Activated CD4-positive, alpha-beta T cell treated with anti-CD3 and anti-CD28 coated beads, Interleukin-2, Interleukin-4, amounts not matched to agents 100 ng/mL and 50 ng/mL, durations not matched to agents 16 hours and 8 hours (primary cell): ENCODE results near the gene GNB2.
A peak's percentile ranks its signal among the peaks of the same experiment; 100 is the strongest.

Source experiments
- DNase-seq: peaks from one replicate; pipeline ENCODE4 v3.0.0-alpha.2; 2020; ENCODE audit warnings: low spot score

Gene GNB2

DNA sequence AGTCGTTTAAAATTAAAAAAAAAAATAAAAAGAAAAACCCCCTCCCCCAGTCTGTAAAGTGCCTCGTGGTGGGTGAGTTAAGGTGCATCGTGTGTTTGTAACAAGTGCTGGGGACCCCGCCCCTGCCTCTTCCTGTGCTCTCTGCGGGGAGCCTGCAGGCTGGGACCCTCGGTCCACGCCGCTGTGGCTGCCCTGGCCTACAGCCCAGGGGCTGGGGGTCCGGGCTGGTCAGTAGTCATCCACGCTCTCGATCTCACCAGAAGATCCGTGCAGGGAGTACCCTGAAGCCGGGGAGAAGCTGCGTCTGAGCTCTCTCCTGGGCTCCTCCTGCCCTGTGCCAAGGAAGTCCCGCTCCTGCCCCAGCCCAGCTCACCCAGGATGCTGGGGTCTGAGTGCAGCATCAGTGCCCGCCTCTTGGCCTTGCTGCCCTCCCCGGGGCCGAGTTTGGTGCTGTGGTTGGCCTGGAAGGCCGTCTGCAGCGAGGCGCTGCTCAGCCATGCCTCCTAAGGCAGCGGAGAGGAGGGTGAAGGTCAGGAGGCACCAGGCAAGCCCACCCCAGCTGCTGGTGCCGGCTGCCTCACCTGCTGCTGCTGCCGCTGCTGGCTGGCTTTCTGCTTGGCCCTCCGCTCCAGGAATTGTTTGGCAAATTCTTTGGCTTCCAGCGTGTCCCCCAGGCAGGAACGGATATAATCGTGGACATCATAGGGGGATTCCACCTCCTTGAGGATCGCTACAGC, 8.1 kb downstream of the GNB2 start:
- DNase-seq: no peak

DNA sequence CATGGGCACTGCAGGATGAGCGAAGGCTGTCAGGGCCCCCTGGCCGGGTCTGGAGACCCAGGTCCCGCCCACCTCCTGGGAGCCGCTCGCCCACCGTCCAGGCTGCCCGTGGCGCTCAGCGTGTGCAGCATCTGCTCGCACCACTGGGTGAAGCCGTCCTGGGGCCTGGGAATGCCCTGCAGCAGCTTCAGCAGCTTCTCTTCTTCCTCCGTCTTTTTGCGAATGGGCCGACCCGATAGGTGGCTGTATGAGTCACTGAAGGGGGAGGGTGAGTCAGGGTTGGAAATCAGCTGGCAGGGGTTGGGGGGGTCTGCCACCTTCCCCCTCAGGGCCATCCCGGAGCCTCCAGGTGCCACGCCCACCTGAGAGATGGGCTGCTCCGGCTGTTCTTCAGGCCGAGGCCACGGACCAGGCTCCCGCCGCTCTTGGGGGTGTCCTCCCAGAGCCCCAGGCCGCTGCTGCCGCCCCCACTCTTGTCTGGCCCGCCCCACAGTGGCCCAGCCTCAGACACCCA, 8.7 kb downstream of the GNB2 start:
- DNase-seq: no peak

DNA sequence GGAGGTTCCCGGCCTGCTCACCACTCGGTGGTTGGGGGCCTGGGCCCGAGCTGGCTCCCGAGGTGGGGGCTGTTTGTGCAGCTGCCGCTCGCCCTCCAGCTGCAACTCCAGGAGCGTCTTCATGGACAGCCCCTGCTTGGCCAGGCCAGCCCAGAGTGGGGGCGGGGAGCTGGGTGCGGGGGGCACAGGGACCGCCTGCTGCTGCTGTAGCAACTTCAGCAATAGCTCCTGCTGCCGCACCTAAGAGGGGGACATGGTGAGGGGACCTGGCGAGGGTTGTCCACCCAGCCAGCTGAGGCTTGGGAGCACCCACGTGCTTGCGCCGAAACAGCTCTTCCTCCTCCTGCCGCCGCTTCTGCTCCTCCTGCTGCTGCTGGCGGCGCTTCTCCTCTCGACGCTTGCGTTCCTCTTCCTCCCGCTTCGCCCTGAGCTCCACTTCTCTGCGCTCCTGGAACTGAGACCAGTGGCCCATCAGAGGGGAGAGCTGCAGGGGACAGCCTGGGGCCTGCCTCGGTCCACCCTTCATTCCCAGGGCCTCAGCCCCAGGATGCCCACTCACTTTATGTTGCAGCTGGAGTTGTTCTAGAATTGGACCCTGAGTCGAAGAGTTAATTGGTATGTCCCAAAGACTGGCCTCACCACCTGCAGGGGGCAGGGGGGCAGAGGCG, 9.6 kb downstream of the GNB2 start:
- DNase-seq: no peak

DNA sequence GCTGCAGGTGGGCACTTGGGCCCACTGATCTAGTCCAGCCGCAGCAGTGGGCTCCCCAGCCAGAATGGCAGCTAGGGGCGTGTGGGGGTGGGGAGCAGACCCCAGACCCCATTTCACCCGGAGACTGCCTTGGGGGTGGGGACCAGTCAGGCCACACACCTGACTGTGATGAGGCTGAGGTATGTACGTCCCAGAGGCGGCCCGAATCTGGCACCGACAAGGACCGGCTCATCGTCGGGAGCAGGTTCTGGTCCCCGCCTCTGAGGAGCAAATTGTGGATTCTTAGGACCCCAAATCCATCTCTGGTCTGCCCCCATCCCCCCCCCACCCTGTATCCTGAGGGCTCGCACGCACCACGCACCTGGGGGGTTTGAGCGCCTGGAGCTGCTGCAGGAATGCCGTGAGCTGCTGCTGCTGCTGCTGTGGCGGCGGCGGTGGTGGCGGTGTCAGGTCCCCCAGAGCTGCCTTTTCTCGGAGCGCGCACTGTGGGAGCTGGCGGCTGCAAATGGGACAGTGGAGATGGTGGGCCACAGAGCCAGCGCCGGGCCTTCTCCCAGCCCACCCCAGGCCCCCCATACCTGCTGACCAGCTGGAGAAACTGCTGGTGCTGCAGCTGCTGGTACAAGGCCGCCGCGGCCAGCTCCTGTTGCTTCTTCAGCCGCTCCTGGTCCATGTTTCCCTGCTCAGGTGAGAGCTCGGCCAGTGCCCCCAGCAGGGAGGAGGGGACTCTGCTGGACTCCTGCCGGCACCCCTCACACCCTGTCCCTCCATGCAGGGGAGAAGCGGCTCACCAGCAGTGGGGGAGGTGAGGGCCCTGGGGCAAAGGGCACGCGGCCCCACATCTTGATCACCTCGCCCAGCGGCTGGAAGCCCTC, 10.4 kb downstream of the GNB2 start:
- no peak for DNase-seq

DNA sequence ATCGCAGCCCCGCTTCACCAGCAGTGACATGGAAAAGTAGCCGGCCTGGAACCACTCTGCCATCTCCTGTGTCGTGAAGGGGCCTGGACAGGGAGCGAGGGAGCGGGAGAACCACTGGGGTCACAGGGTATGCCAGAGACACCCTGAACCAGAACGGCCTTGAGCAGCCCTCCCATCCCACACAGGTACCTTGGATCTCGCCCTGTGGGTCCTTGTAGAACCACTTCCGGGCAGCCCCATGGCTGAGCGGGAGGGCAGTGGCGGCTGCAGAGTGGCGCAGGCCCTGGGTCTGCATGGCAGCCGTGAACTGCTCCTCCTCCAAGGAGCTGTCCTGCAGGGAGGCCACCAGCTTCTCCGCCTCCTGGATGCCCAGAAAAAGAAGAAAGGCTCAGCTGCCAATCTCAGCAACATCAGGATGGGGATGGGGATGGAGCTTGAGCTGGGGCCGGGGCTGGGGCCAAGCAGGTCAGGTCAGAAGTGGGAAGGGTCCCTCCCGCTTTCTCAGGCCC, 11.0 kb downstream of the GNB2 start:
- no peak for DNase-seq

DNA sequence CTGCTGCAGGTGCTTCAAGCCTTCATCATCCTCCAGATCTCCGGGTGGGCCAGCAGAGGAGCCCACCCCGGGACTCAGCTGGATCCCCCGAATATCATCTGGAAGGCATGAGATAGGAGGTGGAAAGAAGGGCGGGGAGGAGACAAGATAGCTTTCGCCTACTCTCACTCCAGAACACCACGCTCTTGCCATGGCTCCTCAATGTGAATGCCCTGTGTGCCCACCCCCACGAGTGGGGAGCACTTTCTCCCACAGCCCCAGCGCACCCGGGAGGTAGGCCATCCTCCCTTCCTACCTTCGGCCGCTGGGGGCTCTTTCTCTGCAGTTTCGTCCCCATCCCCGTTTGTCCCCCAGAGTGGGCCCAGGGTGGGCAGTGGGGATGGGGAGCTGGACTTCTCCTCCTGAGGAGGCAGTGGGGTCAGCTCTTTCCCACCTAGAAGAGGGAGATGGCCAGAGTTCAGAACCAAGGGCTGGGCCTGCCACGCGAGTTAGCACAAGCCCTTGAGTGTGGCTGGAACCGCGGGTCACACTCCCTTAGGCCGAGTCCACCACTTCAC, 11.6 kb downstream of the GNB2 start:
- DNase-seq: no peak

DNA sequence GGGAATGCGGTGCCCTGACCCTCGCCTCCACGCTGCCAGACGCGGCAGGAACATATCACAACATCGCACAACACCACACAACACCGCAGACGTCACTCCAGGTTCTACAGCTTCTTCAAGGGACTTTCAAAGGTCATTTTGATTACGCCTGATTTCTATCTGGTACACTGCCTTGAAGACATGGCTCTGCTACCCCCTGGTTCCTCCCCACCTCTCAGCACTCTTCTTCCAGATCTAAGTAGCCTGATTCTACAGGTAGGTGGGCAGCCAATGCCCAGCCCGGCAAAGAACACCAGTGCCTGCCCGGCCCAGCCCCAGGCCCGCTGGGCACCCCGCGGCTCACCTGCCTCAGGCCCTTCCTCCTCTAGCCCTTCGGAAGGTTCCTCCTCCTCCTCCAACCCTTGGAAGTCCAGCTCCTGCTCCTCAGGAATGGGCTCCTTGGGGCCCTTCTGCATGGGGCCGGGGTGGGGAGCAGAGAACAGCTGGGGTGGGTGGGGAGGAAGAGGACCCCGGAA, 12.1 kb downstream of the GNB2 start:
- no peak for DNase-seq

DNA sequence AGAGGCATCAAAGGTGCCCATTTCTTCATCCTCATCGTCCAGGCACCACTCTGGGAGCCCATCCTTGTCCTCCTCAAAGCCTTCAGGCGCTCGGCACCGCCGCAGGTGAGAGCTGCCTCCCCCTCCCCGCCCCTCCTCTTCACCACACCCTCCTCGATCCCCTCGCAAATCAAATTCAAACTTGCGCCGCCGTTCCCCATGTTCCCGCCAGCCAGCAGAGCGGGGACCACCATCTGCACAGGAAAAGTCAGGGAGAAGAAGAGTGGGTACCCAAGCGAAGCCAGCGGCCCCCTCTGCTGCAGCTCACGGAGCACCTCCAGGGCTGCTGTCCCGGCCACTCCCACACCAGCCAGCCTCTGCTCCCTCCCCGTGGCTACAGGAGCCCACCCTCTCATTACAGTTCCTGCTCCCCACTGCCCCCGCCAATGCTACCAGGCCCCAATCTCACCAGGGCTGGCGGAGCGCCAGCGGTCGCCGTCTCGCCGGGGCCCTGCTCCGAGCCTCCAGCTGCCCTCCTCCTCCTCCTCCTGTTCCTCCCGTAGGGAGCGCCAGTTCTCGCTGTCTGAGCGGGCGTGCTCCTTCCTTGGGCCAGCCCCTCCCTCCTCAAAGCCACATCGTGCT, 12.8 kb downstream of the GNB2 start:
- DNase-seq: no peak

DNA sequence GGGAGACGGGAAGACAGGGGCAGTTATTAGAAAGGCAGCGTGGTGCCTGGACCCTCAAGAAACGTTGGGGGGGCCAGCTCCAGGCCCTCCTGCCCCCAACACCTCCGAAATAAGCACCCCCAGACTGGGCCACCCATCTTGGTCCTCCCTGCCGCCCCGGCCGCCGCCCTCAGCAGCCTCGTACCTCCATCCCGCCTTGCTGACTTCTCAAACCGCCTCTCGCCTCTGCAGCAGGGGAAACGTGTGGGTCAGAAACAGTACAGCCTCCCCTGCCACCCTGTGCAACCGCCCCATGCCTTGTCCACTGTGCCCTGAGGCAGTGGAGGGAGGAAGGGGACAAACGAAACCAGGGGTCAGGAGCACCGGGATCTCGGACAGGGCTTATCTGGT, 13.3 kb downstream of the GNB2 start:
- no peak for DNase-seq

DNA sequence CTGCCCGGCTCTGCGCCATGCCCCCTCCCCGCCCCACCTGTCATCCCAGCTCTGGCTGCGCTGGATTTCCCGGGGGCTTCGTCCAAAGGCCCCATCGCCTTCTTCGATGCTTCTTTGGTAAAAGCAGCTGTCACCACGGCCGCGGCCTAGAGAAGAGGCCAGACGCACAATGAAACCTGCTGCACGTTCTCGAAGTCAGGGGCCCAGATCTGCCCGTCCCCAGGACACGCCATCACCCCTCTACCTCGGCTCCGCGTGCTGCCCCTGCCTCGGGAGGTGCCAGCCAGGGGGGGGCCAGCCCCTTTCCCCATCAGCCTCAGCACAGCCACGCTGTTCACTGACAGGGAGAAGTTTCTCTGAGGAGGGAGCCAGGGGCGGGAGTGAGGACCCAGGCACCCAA, 13.7 kb downstream of the GNB2 start:
- no peak for DNase-seq

DNA sequence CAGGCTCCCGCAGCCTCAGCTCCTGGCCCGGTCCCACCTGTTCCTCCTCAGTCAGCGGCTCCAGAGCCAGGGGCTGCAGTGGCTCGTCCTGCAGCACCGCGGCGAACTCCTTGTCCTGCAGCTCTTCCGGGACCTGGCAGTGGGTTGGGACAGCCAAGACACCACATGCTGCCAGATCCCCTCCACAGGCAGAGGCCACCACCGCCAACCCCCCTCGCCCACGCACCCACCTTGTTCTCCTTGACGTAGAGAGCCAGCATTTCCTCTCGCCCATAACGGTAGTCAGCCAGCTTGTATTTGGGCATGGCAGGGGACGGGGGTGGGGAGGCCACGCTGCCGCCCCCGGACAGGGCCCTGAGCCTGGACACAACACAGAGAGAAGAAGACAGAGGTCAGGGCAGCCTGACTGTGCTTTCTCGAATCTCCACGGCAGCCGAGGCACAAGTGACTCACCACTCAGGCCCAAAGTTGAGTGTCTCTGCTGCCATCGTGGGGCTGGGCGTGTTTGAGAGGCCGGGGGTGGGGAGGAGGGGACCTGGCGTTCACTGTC, 14.3 kb downstream of the GNB2 start:
- DNase-seq: no peak

DNA sequence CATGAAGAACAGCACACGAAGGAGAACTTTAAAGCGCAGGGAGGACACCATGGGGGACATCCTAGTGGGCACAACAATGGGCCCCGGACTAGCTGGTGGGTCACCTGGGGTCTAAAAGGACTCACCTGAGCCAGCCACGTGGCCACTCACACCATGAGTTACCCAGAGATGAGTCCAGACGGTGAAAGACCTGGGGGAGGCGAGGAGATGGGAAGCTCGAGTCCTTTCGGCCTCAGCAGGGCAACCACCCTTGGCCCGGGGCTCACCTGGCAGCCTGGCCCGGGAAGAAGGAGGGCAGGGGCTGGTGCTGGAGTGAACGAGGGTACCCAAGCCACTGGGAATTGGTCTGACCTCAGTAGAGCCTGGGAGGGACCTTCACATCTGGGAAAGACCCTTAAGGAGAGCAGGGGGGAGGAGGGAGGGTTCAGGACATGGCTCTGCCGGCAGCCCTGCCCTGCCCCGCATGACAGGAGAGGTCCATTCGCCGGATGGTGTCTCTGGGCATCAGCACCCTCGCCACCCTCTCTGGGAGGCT, 14.9 kb downstream of the GNB2 start:
- DNase-seq: no peak

DNA sequence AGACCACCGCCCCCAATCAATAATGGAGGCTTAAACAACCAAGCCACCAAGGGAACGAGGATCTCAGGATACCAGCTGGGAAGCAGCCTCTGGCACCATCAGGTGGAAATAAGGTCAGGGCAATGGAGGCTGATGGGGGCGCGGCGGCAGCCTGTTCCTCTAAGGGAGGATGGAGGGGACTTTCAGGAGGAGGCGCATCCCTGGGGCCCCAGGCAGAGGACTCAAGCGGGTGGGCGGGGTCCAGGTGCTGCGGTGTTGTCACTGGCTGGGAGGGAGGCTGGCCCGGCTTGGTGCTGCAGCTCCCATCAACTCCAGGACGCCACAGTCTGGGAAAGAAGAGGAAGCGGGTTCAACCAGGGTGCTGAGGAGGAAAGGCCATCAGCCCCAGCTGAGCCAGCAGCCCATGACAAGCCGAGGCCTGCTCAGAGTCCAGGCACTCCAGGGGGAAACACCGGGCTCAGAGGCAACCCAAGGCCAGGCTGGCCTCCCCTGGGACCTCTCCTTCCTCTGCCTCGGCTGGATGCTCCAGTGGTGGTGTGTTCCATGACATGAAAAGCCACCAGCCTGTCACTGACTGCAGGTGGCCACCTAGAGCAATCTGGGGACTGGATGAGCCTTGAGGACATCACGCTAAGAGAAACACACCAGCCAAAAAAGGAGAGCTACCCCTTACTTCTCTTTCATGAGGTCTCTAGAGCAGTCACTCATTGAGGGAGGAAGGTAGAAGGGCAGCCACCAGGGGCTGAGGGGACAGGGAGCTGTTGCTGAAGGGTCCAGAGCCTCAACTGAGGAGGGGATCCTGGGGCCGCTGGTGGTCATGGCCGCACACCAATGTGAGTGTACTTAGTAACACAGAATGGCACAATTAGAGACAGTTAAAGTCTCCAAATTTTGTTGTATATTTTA, 15.9 kb downstream of the GNB2 start:
- no peak for DNase-seq

DNA sequence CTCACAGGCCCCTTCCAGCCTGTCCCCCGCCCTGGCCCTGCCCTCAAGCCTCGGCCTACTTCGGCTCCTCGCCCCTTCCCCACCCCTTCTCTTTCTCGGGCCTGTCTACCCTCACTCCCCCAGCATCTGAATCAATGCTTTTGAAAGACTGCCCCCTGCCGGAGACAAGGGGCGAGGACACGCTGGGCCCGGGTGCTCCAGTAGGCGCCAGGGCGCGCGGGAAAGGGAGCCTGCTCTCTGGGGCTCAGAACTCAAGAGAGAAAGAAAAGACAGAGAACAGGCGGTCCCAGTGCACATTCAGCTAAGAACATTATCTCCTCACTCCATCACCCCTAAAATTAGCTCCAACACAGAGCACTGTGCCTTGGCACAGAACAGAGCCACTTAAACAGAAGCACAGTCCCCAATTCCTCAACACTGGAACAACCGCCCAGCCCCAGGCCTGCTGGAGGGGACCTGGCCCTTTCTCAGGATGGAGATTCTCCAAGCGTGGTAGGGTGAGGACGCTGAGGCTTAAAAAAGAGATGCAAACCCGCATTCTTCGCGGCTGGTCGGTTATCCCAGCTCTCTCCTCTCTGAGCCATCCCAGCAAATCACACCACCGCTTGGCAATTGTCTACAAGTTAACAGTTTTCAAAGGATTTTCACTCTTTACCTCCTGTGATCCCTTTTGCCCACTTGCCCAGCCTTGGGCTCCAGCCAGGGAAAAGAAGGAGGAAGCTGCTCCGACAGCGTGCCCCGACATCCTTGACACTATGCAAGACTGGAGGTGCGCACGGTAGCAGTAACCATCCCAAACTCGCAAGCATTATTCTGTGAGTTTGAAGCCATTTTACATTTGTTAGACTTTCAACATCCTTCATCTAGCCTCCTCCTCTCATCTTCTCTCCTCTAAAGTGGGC, 18.4 kb downstream of the GNB2 start:
- peak; percentile 87 for DNase-seq

DNA sequence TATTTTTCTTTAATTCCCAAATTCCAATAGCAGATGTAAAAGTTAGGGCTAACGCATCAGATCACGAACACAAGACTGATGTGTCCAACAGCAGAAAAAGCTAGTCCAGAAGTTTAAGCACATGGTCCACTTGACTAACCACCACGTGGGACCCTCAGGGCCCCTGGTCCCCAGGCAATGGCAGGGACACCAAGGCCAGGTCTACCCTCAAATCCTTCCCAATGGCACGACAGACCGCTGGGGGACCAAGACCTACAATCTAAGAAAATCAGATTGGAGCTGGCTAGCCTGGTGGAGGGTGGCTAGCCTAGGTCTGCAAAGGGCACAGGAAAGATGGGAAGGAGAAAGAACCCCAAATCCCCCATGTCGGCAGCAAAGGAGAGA, 19.0 kb downstream of the GNB2 start:
- no peak for DNase-seq

DNA sequence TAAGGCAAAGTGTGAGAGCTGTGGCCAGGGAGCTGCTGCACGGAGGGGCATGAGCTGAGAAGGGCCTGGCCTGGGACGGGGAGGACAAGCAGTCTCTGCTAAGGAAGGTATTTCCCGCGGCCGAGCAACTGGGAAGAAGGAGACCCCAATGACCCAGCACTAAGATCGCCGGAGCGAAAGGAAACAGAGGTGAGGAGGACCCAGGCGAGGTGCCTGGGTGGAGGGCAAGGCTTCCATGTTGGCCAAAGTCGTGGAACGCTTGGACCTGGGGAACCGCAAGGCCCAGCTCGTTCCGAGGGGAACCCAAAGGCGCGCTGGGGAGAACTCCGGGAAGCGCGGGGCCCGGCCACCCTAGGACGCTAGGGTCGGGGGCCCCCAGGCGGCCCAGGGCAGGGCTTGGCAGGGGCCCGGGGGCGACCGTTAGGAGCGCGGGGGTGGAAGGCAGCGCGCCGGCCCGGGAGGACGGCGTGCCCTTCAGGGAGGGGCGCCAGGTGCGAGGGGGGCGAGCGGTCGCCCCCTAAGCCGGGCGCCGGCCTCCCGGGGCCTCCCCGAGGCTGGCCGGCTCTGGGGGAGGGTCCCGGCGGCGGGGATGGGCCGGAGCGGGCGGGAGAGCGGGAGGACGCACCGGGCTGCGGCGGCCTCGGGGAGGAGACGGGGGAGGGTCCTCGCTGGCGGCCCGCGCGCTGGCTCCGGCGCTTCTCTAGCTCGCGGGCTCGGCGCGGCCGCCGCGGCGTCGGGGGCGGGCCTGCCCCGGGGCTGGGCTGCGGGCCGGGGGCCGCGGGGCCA, 20.0 kb downstream of the GNB2 start:
- DNase-seq: no peak

DNA sequence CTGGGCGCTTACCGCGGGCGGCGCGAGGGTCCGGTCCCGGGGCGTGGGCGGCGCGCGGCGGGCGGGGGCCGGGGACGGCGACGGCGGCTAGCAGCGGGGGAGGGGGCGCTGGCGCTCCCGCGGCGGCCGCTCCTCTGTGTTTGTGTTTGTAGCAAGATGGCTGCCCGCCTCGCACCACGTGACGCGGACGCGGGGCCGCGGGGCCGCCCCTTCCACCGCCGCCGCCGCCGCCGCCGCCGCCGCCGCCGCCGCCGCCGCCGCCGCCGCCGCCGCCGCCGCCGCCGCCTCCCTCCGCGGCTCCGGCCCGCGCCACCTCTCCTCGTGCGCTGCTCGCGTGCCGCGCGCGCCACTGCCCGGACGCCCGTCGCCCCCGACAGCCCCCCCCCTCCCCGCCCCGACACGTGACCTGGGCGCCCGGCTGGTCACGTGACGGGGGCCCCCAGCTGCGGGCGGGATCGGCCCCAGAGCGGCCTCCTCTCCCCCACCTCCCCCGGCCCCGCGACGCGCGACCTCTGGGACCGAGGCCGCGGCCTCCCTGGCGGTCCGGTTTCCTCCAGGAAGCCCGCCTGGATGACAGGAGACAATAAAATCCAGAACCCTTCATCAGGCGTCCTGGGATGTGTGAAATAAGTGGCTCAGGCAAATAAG, 20.7 kb downstream of the GNB2 start, which contains the start of gene GIGYF1:
GIGYF1 (minus strand) TSS at position 153 of the 648 bp plus-strand sequence. CDS start 6,012 bp downstream, outside the sequence.
- DNase-seq: peak; percentile 66
